Kidney (tissue), 14 donors: ENCODE data around the gene RIPK1. TPM values are rescaled to one million over a fixed set of nuclear protein-coding genes. Genes with fewer than 3 reads are reported as not detected.

Experiments used
- DNase-seq, 5 donors: peaks; one replicate each; pipeline ENCODE4 v3.0.0-alpha.2; 2013 to 2020
- FAIRE-seq: peaks from 2 replicates; lab custom pipeline; 2012; peaks lifted over from hg19 to GRCh38; lab: Jason Lieb, UNC
- H3K27ac ChIP-seq, 2 donors: one replicate each; pipeline ENCODE4 v1.7.0; 2013; ENCODE audit warnings: low read depth in 2 of 2, low read length in 2 of 2, inconsistent platforms in 1 of 2
- H3K27me3 ChIP-seq: one replicate; pipeline ENCODE4 v1.7.1; 2013; ENCODE audit warnings: low read length, inconsistent platforms; ENCODE audit not compliant: control insufficient read depth, insufficient read depth
- H3K36me3 ChIP-seq, 3 donors: one replicate each; pipeline versions ENCODE4 v1.7.0 to v1.7.1; 2013; ENCODE audit warnings: low read length in 3 of 3, control low read depth in 1 of 3, inconsistent platforms in 1 of 3; ENCODE audit not compliant: insufficient read depth in 3 of 3, control insufficient read depth in 2 of 3
- H3K4me1 ChIP-seq, 3 donors: one replicate each; pipeline versions ENCODE4 v1.7.0 to v1.7.1; 2013; ENCODE audit warnings: low read length in 3 of 3, inconsistent platforms in 1 of 3, low read depth in 1 of 3; ENCODE audit not compliant: control insufficient read depth in 2 of 3, insufficient read depth in 2 of 3
- H3K4me3 ChIP-seq, 3 donors: one replicate each; pipeline versions ENCODE4 v1.7.0 to v1.8.1; 2013; ENCODE audit warnings: low read length in 3 of 3, control low read depth in 1 of 3, inconsistent platforms in 1 of 3
- H3K9ac ChIP-seq, 3 donors: one replicate each; pipeline versions ENCODE4 v1.7.0 to v1.7.1; 2013; ENCODE audit warnings: low read length in 3 of 3, control low read depth in 1 of 3, inconsistent platforms in 1 of 3
- H3K9me3 ChIP-seq, 3 donors: one replicate each; pipeline versions ENCODE4 v1.7.0 to v1.7.1; 2013; ENCODE audit warnings: low read length in 3 of 3, control low read depth in 1 of 3, inconsistent platforms in 1 of 3; ENCODE audit not compliant: control insufficient read depth in 2 of 3, insufficient read depth in 1 of 3
- CTCF ChIP-seq: IDR thresholded peaks from 3 replicates; pipeline ENCODE4 v1.5.1; 2012; ENCODE audit warnings: mild to moderate bottlenecking, moderate library complexity, borderline replicate concordance; ENCODE audit not compliant: insufficient read depth; ENCODE audit errors: extremely low read depth
- intact Hi-C: fragments of 100-400 bp; cut with DNase I; formaldehyde crosslinking; loops from one replicate; pipeline ENCODE4 v1.11.1; 2022
- polyA plus RNA-seq: library from polyadenylated mRNA; stranded (reverse); fragments of 350-450 nt; fragmentation: Illumina TruSeq; extraction: RNeasy Lipid Tissue Mini Kit (QIAGEN cat#74804); gene quantifications from one replicate; pipeline ENCODE4 v1.2.3, GENCODE V29; 2014; ENCODE audit warnings: low read depth, low replicate concordance; ENCODE audit not compliant: insufficient read depth
- total RNA-seq: library from RNA; stranded (reverse); fragmentation: NEBNext Ultra II Directional; extraction: Animal tissue kit (Norgen Biotek cat#: 25700); gene quantifications from one replicate; pipeline ENCODE4 v1.2.1, GENCODE V29; 2021
- donor health status: control.
- donor health status: control.
- donor health status: control.
- donor health status: control.
- donor health status: control.
- donor health status: DM: yes; HTN: yes; CAD: no.
- donor health status: Normal renal cell carcinoma (clear cell type).

RIPK1 gene
- total and polyA plus RNA-seq, 2 donors from 2014 or later: 14.7 to 30.4 TPM

GRCh38 chr6:3157131-3157933 lies 89.0 kb downstream of the RIPK1 start, which contains the start of gene TUBB2A:
TSS of gene TUBB2A (minus strand) at chr6:3157544. CDS start at chr6:3157463, 81 bp downstream.
- intact Hi-C loops: no loop called here
- Histone ChIP-seq H3K36me3 (peaks cover 0 to 5% (median 0%) of the 10 kb centered on the region in 3 donors), H3K4me3 (peak within 1 kb of the TSS; percentile 69 to 95 (median 84)), H3K27ac (peak within 1 kb of the TSS; percentile 80 to 85), H3K27me3 (peaks cover 2% of the 10 kb centered on the region), H3K9ac (peak within 1 kb of the TSS; percentile 43 to 85 (median 80)), H3K4me1 (peaks cover 0 to 2% (median 0%) of the 10 kb centered on the region in 3 donors), H3K9me3 (no peaks in the 10 kb centered on the region)
- TF ChIP-seq CTCF: peak; percentile 43
- DNase-seq (peak; percentile 79 to 94 (median 89)), FAIRE-seq (no peak)

- Histone ChIP-seq H3K27ac (no peak overlapping the region), H3K9me3 (no peaks in the 10 kb centered on the region), H3K36me3 (no peaks in the 10 kb centered on the region), H3K4me3 (no peak overlapping the region), H3K4me1 (peaks cover 0 to 2% (median 0%) of the 10 kb centered on the region in 3 donors), H3K9ac (no peak overlapping the region), H3K27me3 (peaks cover 2% of the 10 kb centered on the region)
- FAIRE-seq (no peak), DNase-seq (peak in 2 of 5 donors; percentile 50 to 83)
- no peak for TF ChIP-seq CTCF
- intact Hi-C loops: loop anchor here (10.0 kb wide), 1 partner anchor 85 kb away; no protein-coding TSS in a partner anchor
These were observed 91.8 kb downstream of the RIPK1 start for GRCh38 chr6:3159805-3160781.

GRCh38 chr6:3162067-3162497 lies 93.8 kb downstream of the RIPK1 start:
- no peaks in the 10 kb centered on the region for H3K36me3 ChIP-seq
- peaks cover 0 to 5% (median 0%) of the 10 kb centered on the region in 3 donors for H3K4me1 ChIP-seq
- DNase-seq (no peak), FAIRE-seq (no peak)
- no peaks in the 10 kb centered on the region for H3K9me3 ChIP-seq
- no peak overlapping the region for H3K9ac ChIP-seq
- no peak for TF ChIP-seq CTCF
- peak overlapping the region; percentile 4 to 71 (median 64) for H3K4me3 ChIP-seq
- H3K27me3 ChIP-seq: peaks cover 2% of the 10 kb centered on the region
- H3K27ac ChIP-seq: no peak overlapping the region
- intact Hi-C loops: loop anchor here (10.0 kb wide), 1 partner anchor 83 kb away; no protein-coding TSS in a partner anchor
